Breast epithelium (tissue), 3 donors: ENCODE results near the gene SLC1A7.

Experiments
- POLR2A ChIP-seq: fragments of 450-650 bp; IDR thresholded peaks from one replicate; pipeline ENCODE4 v1.6.1; 2016; ENCODE audit warnings: antibody characterized with exemption, mild to moderate bottlenecking, moderate library complexity
- POLR2AphosphoS5 ChIP-seq, 3 donors: sonication (generic); formaldehyde crosslinking; IDR thresholded peaks; one replicate each; pipeline ENCODE4 v1.6.1; 2017; ENCODE audit warnings: antibody characterized with exemption in 3 of 3
- TF ChIP-seq, protein P1 (sequence below), 3 donors: fragments of 450-650 bp; IDR thresholded peaks; one replicate each; pipeline ENCODE4 v1.5.1; 2016 to 2017; ENCODE audit warnings: antibody characterized with exemption in 3 of 3, mild to moderate bottlenecking in 3 of 3, moderate library complexity in 3 of 3

DNA sequence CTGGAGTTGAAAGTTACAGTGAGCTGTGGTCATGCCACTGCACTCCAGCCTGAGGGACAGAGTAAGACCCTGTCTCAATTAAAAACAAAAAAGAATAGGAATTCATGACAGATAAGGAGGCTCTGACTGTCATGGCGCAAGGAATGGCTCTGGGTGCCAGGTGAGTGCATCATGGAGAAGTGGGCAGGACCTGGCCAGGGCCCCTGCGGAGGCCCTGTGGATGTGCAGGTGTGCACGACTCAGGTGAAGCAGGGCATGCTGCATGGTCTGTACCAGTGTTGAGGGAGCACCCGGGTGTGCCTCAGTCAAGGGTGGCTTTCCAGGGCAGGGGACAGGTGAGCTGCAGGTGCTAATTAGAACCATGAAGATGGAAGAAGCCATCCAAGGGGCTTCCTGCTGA is 14.0 kb downstream of the SLC1A7 start:
- TF ChIP-seq, protein P1, sequence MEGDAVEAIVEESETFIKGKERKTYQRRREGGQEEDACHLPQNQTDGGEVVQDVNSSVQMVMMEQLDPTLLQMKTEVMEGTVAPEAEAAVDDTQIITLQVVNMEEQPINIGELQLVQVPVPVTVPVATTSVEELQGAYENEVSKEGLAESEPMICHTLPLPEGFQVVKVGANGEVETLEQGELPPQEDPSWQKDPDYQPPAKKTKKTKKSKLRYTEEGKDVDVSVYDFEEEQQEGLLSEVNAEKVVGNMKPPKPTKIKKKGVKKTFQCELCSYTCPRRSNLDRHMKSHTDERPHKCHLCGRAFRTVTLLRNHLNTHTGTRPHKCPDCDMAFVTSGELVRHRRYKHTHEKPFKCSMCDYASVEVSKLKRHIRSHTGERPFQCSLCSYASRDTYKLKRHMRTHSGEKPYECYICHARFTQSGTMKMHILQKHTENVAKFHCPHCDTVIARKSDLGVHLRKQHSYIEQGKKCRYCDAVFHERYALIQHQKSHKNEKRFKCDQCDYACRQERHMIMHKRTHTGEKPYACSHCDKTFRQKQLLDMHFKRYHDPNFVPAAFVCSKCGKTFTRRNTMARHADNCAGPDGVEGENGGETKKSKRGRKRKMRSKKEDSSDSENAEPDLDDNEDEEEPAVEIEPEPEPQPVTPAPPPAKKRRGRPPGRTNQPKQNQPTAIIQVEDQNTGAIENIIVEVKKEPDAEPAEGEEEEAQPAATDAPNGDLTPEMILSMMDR (IDR thresholded peaks at IDR 0.05) = no peak
- TF ChIP-seq POLR2A (no peak), POLR2AphosphoS5 (IDR thresholded peaks at IDR 0.05) (no peak)
